Effector CD8-positive, alpha-beta T cell (primary cell): ENCODE results near the gene CEP89.
"Not testable (repeated sequence)": the region's sequence is repeated elsewhere in the genome, so short reads cannot be mapped to it uniquely, and the experiment has no call there.

ENCODE experiments used
- DNase-seq: peaks from one replicate; lab custom pipeline; 2025; lab: John Stamatoyannopoulos, UW
- total RNA-seq, 4 experiments: gene quantifications; one replicate each; lab custom pipeline; 2026; lab: John Stamatoyannopoulos, UW

The CEP89 gene
- total RNA-seq = 18.2 to 34.3 (median 33.7) reads per million in 4 experiments

DNA sequence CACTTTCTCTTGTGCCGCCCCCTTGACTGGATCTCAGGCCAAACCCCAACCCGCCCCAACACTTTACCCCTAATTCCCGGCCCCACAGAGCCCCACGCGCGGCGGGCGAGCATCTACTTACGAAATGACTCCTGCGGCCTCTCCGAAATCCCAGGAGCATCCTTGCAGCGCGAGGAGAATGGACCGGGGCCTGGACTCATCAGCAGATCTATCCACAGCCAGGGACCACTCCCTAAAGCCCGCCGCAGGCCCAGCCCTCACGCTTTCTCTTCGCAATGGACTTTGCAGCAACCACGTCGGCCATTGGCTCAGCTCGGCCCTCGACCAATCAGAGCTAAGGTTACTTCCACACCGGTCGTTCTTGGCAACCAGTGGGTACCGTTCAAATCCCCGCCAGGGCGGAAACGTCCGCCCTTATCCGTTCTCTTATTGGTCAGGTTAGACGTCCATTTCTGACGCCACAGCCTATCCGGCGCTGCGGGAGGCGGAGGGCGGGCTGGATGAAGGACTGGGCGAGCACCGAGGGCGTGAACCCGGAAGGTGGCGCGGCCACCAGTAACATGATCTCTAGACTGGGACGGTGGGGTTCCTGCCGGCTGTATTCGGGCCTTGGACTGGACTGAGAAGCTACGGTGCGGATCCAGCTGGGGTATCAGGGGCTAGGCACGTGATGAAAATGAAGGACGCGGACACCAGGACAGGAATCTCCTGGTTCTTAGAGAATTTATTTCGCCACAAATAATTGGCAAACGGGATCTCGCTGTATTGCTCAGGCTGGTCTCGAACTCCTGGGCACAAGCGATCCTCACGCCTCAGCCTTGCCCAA, at the start of gene CEP89, which contains the start of gene FAAP24:
CEP89 (minus strand) TSS at position 244 of the 826 bp plus-strand sequence; CDS start at position 160, 84 bp downstream.
FAAP24 (plus strand) TSS at position 528 of the 826 bp plus-strand sequence. CDS start 955 bp downstream, outside the sequence.
- peak; percentile 97 for DNase-seq

DNA sequence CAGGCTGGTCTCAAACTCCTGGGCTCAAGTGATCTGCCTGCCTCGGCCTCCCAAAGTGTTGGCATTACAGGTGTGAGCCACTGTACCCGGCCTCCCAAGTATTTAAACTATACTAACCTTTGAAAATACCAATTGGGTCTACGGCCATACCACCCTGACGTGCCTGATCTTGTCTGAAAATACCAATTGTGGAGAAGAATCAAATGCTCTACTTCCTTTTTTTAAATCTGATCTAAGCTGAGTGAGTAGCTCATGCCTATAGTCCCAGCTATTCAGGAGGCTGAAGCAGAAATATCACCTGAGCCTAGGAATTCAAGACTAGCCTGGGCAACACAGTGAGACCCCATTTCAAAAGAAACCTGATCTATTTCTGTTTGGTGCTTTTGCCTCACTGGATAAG, 39.1 kb upstream of the CEP89 start:
- DNase-seq = not testable (repeated sequence)

DNA sequence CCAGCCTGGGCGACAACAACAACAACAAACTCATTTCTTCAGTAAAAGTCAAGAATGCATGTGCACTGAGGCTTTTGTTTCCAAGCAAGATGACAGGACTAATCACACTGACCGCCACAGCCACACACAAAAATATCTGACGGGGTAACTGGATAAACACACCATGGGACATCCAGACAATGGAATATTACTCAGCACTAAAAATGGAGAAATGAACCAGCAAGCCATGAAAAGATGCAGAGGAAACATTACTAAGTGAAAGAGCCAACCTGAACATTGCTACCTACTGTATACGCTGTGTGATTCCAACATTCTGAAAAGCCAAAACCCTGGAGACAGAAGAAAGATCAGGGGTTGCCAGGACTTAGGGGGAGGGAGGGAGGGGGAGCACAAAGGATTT, 37.0 kb upstream of the CEP89 start:
- no peak for DNase-seq

DNA sequence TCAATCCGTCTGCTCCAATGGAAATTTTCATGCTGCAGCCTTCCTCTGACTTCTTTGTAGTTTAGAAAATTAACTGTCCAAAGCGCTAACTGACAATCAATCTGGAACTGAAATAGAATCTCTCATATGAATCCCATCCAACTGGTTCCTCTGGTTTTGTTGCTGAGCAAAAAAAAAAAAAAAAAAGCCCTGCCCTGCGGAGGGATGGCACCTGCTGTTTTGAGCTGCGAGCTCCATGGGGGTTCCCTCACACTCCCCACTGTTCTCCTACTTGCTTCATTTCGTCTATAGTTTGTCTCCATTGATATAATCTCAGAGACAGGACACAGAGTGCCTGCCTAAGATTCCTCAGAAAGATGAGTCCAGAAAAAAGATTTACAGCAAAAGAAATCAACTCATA, 33.7 kb upstream of the CEP89 start:
- DNase-seq = no peak

DNA sequence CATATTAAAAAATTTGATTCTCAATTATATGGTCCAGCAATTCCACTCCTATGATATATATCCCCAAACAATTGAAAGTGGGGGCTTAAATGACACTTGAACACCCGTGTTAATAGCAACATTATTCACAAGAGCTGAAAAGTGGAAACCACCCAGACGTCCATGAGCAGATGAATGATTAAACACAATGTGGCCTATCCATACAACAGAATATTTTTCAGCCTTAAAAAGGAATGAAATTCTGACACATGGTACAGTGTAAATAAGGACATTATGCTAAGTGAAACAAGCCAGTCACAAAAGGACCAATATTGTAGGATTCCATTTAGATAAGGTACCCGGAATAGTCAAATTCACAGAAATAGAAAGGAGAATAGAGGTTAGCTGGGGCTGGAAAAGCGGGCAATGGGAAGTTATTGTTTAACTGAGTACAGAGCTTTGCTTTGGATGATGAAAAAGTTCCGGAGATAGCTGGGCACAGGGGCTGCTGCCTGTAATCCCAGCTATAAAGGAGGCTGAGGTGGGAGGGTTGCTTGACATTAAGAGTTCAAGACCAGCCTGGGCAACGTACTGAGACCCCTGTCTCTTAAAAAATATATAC, 31.8 kb upstream of the CEP89 start:
- not testable (repeated sequence) for DNase-seq

DNA sequence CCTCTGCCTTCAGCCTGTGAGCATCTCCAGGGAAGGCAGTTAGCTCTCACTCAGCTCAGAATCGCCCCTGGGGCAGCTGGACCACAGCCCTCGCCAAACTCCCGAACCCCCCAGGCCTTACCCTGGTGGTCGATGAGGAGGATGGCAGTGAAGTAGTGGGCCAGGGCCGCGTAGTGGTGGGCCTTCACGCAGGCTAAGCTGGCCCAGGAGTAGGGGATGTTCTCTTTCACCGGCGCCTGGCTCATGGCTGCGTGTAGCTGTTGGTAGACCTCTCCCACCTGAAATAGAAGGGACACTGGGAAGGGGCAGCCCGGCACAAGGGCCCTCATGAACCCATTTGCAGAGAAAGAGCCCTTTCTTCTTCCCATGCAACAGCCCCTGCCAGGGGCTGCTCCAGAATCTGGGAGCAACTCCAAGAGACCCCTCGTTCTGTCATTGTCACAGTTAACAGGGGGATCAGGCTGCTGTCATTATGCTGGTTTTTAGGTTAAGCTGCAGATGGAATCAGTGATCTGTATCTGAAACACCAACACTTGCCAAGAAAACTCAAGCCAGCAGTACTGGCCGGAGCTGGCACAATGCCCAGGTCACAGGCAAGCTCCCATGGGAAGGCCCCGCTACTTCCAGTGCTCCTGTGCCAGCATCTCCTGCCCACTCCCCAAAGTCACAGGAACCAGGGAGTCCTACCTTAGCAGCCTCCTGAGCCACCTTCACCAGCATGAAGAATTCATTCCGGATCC, 30.5 kb upstream of the CEP89 start:
- not testable (repeated sequence) for DNase-seq

DNA sequence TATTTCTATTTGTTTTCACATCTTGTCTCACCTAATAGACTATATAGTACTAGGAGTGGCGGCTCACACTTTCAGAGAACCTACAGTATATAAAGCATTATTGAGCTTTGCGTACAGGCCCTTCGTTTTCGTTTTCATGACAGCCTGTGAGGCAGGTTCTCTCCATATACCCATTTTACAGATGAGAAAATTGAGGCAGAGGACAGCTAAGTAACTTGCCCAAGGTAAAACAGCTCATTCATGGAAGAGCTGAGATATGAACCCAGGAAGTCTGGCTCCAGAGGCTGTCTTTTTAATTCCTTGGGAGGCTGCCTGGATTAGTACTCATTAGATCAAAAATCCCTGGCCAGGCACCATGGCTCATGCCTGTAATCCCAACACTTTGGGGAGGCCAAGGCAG, 29.2 kb upstream of the CEP89 start:
- no peak for DNase-seq

DNA sequence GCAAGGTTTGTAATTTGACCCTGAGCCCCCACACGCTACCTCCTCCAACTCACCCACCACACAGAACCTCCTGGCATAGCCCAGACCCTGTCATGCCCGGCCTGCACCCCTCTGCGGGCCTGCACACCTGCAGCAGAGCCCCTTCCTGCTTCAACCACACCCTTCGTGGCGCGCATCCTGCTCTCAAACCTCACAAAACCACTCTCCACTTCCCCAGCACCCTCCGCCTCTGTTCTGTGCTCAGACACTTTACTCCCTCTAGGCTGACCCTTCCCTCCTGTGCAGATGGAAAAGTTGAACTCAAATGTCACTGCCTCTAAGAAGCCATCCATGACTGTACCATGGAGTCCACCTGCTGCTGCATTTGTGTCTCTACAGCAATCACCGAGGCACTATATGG, 28.8 kb upstream of the CEP89 start:
- no peak for DNase-seq

DNA sequence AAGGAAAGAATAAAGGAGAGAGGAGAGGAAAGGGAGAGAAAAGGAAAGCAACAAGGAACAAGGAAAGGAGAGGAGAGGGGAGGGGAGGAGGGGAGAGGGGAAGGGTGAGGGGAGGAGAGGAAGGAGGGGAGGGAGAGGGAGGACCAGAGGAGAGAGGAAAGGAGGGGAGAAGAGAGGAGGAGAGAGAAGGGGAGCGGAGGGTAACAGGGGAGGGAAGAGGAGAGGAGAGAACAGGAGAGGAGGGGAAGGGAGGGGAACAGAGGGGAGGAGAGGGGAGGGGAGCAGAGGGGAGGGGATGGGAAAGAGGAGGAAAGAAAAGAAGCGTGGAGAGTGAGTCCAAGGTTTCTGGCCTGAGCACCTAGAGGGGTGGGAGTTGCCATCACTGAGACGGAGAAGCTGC, 27.0 kb upstream of the CEP89 start:
- DNase-seq = no peak

DNA sequence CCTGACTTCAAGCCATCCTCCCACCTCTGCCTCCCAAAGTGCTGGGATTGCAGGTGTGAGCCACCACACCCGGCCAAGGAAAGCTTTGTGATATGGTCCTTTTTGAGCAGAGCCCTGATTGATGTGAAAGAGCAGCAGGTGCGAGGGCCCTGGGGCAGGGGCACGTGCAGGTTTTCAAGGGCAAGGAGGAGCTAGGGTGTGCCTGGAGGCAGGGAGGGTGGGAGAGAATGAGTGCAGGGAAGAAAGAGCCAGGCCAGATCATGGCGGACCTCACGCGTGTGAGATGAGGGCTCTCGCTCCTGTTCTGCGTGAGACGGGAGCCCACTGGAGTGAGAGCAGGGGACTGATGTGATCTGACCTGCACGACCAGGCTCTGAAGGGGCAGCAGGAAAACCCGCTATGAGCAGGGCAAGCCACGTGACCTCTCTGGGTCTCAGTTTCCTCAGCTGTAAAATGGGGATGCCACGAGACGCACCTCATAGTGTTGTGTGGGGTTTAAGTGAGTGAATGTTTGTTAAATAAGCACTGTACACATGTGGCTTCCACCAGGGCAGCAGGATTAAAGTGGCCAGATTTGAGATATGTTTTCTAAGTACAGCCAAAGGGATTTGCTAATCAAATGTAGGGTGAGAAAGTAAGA, 26.1 kb upstream of the CEP89 start:
- no peak for DNase-seq

DNA sequence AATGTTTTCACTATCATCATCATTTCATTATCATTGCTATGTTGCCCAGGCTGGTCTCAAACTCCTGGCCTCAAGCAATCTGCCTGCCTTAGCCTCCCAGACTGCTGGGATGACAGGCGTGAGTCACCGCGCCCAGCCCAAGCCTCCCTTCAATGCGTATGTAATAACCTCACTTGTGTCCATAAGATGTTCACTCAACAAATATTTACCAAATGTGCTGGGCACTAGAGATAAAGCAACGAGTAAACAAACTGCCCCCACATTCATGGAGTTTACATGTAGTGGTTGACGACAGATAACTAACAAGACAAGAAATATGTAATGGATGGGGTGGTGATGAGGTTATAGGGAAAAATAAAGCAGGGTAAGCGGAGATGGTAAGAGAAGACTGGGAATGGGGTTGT, 25.3 kb upstream of the CEP89 start:
- not testable (repeated sequence) for DNase-seq

DNA sequence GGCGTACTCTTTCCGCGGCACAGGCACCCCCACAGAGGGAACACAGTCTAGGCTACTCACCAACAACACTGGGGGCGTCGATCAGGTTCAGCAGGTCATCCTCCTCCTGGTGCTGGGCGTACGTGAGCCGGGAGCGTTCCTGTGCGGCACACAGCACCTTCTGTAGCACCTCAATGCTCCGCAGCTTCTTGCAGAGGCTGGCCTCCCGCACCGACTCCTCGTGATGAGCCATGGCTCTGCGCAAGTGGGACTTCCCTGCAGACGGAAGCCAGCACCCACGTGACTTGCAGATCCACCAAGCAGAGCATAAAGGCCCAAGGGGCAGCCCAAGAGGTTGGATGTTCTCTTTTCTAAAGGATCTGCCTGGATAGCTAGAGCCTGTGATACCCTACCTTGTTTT, 24.2 kb upstream of the CEP89 start:
- not testable (repeated sequence) for DNase-seq

DNA sequence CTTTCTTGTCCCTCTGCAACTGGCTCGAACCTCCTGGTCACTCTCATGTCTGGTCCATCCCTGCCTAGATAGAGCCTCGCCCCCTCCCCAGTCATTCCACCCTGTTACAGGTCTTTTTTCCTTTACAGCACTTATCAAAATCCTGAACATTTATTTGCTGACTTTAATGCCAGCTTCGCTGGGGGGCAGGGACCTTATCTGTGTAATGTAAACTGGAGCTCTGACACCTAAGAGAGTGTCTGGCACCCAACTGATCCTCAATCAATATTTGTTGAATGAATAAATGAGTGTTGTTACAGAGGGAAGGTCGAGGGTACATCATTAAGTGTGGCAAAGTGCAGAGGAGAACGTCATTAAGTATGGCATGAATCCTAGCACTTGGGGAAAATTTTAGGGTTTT, 17.0 kb upstream of the CEP89 start:
- DNase-seq = no peak

DNA sequence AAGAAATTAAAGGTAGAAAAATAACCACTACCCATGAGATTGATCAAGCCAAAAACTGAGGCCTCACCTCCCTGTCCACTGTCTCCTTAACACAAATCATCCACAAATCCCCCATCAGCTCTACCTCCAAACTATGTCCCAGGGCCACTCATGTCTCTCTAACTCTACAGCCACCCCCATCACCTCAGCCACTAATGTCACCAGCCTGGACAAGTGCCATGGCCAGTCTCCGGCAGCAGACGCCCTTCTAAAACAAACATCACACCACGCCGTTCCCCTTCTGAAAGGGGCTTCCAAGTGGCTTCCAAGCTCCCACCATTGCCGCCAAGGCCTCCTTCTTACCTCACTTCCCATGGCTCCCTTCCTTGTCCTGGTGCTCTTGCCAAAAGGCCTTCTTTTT, 16.5 kb upstream of the CEP89 start:
- not testable (repeated sequence) for DNase-seq

DNA sequence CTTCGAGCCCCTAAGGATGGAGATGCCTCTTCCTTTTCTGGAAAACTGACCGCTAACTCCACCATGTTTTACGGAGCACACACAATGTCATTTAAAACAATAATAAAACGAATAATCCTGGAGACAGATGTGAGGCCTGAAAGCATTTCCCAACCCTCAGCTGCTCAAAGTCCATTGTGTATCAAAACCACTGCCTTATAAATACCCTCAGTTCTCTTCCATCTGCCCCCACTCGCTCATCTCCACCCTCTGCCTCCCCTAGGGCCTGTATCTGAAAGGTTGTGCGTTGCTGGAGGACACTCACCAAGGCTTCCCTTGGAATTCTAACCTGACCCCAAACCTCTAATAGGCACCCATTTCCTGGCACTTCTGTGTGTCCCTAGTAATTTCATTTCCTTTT, 10.7 kb upstream of the CEP89 start:
- not testable (repeated sequence) for DNase-seq

DNA sequence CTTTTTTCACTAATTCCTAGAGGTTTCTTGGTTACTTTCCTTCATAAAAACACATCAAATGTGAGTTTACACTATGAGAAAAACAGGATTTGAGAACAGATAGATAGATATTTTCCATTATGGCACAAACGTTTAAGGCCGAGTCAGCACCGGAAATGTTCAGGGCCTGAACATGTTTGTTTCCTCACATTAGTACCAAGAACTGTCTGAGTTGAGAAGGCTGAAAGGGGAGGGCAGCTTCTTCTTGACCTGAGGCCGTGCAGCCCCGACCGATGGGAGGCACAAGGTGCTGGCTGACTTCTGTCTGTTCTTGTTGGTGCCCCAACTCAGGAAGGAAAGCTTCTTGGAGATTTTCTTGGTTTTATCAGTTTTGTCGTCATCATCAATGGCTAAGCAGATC, 8.0 kb upstream of the CEP89 start:
- DNase-seq = not testable (repeated sequence)

DNA sequence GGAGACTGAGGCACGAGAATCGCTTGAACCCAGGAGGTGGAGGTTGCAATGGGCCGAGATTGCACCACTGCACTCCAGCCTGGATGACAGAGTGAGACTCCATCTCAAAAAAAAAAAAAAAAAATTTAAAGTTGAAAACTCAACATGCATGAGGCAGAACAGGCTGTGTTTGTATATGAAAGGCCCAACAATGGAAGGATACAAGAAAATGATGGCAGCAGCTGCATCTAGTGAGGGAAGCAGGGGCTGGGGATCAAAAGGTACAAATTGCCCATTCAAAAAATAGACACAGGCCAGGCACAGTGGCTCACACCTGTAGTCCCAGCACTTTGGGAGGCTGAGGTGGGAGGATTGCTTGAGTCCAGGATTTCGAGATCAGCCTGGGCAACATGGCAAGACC, 6.1 kb upstream of the CEP89 start:
- not testable (repeated sequence) for DNase-seq

DNA sequence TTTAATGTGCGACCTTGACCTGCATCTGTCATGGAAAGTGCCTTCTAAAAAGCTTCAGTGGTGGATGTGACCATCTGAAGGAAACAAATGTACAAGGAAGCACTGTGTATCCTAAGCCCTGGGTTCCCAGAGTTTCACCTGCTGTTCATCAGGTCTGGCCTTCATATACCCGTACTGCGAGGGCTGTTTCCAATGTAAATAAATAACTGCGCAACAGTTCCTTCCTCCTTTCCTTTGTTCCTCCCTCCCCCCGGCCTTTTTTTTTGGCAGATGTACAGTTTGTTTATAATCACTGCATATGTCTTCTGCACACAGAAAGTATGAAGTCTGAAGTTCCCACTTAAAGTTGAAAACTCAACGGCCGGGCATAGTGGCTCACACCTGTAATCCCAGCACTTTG, 5.5 kb upstream of the CEP89 start:
- DNase-seq = no peak

DNA sequence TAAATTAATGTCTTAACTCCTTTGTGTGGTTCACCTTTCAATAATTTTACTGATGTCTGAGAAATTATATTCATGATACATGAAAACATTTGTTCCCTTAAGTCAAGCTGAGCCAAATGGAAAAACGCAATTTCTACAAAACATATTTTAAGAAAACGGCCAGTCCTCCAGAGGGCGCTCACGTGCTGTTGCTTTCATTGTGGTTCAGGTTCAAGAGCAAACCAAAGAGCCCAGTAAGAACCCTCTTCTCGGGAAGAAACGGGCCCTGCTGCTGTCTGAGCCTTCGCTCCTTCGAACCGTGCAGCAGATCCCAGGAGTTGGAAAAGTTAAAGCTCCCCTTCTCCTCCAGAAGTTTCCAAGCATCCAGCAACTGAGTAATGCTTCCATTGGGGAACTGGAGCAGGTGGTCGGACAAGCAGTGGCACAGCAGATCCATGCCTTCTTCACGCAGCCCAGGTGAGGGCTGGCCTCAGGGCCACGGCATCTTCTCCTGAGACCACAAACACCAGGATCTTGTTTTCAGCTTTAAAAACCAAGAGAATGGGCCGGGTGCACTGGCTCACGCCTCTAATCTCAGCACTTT, 4.6 kb upstream of the CEP89 start:
- peak; percentile 55 for DNase-seq

DNA sequence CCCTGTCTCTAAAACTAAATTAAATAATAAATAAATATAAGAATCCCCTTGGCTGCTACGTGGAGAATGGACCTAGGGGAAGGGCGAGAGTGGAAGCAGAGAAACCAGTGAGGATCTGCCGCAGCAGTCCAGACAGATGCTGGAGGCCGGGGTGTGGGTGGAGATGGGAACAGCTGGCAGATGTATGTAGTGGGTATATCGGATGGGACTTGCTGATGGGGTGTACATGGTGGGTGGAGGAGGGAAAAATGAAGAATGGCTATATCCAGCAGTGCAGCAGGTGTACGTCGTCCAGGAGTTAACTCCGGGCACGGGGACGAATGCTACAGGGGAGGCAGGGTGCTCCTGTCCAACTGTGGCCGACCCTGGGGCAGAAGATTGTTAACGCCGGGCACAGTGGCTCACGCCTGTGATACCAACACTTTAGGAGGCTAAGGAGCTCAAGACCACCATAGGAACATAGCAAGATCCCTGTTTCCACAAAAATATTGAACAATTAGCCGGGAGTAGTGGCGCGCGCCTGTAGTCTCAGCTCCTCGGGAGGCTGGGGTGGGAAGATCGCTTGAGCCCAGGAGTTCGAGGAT, 654 bp downstream of the CEP89 start:
- DNase-seq = no peak

DNA sequence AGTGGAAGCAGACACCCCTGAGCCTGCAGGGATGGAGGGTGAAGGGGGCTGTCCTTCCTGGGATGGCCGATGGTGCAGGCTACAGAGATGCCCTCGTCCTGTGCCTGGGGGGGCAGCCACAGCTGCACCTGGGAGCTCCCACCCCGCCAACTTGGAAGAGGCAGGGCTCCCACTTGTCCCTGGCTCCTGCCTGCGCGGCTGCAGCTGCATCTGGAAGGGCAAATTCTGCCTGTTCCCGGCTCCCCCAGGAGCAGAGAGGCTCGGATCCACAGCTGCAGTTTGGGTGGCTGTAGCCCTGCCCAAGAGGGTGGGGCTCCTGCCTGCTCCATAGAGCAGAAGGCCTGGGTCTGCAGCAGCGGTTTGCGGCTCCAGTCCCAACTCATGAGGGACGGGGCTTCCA, 2.2 kb downstream of the CEP89 start:
- DNase-seq = no peak
